Cardiac muscle cell (in vitro differentiated cells and primary cell): Measurements from ENCODE around the gene ZNF462. TPM values are rescaled to one million over a fixed set of nuclear protein-coding genes. Genes with fewer than 3 reads are reported as not detected.

Experiments used
- DNase-seq, 2 donors: peaks; one replicate each; pipeline versions ENCODE4 v3.0.0 to v3.0.0-alpha.2; 2010 to 2017; ENCODE audit warnings: low read depth in 1 of 2, low spot score in 1 of 2
- H3K27ac ChIP-seq: fragments of 200-600 bp; sonication (generic); 2 replicates; pipeline ENCODE4 v1.5.1; 2016
- H3K27me3 ChIP-seq: fragments of 200-600 bp; sonication (generic); 2 replicates; pipeline ENCODE4 v1.6.0; 2016; ENCODE audit warnings: control low read depth
- H3K36me3 ChIP-seq: fragments of 200-600 bp; sonication (generic); 2 replicates; pipeline ENCODE4 v1.5.1; 2016; ENCODE audit warnings: control low read depth
- H3K4me1 ChIP-seq: fragments of 200-600 bp; sonication (generic); 2 replicates; pipeline ENCODE4 v1.8.1; 2017; ENCODE audit warnings: low read depth, mild to moderate bottlenecking, mixed run types
- H3K4me3 ChIP-seq: fragments of 200-600 bp; sonication (generic); 2 replicates; pipeline ENCODE4 v1.5.1; 2016; ENCODE audit warnings: mild to moderate bottlenecking
- H3K9me3 ChIP-seq: fragments of 200-600 bp; sonication (generic); 2 replicates; pipeline ENCODE4 v1.5.1; 2017; ENCODE audit warnings: low read depth, mild to moderate bottlenecking, control low read depth
- CTCF ChIP-seq: IDR thresholded peaks from 2 replicates; pipeline ENCODE4 v1.5.1; 2012; ENCODE audit warnings: low read depth, mild to moderate bottlenecking, low read length
- polyA plus RNA-seq: library from polyadenylated mRNA; unstranded; fragments of >200 nt; fragmentation: Nextera tagmentation; extraction: Ambion mirVana; gene quantifications from 2 replicates; pipeline ENCODE4 v1.2.1, GENCODE V29; 2016
- total RNA-seq: library from RNA; depleted of rRNA; stranded (reverse); fragments of >200 nt; gene quantifications from 2 replicates; pipeline ENCODE4 v1.2.3, GENCODE V29; 2016

The ZNF462 gene
- total and polyA plus RNA-seq, 2 experiments from 2014 or later: 12.7 to 36.8 TPM

- no peak for TF ChIP-seq CTCF
- H3K9me3 ChIP-seq: no peaks in the 10 kb centered on the region
- H3K4me1 ChIP-seq: no peaks in the 10 kb centered on the region
- no peaks in the 10 kb centered on the region for H3K27me3 ChIP-seq
- H3K27ac ChIP-seq: no peak overlapping the region
- no peak for DNase-seq
- no peak overlapping the region for H3K4me3 ChIP-seq
- peaks cover 33% of the 10 kb centered on the region for H3K36me3 ChIP-seq
Measured at GRCh38 chr9:106941916-106942315, 79.0 kb downstream of the ZNF462 start.

GRCh38 chr9:106945727-106946660 is 83.0 kb downstream of the ZNF462 start:
- Histone ChIP-seq H3K36me3 (peaks cover 31% of the 10 kb centered on the region), H3K9me3 (no peaks in the 10 kb centered on the region), H3K4me3 (no peak overlapping the region), H3K4me1 (no peaks in the 10 kb centered on the region), H3K27me3 (no peaks in the 10 kb centered on the region), H3K27ac (peak overlapping the region; percentile 26)
- TF ChIP-seq CTCF: no peak
- peak in 1 of 2 donors; percentile 77 for DNase-seq

GRCh38 chr9:106947106-106947900 is 84.3 kb downstream of the ZNF462 start:
- Histone ChIP-seq H3K4me3 (no peak overlapping the region), H3K27me3 (no peaks in the 10 kb centered on the region), H3K36me3 (peaks cover 24% of the 10 kb centered on the region), H3K9me3 (no peaks in the 10 kb centered on the region), H3K4me1 (no peaks in the 10 kb centered on the region), H3K27ac (no peak overlapping the region)
- DNase-seq: no peak
- no peak for TF ChIP-seq CTCF

GRCh38 chr9:106953174-106953573 is 90.2 kb downstream of the ZNF462 start:
- DNase-seq: no peak
- Histone ChIP-seq H3K36me3 (peaks cover 7% of the 10 kb centered on the region), H3K27me3 (no peaks in the 10 kb centered on the region), H3K4me3 (no peak overlapping the region), H3K27ac (no peak overlapping the region), H3K9me3 (no peaks in the 10 kb centered on the region), H3K4me1 (peaks cover 13% of the 10 kb centered on the region)
- TF ChIP-seq CTCF: no peak

GRCh38 chr9:106954558-106954957 is 91.6 kb downstream of the ZNF462 start:
- Histone ChIP-seq H3K27me3 (no peaks in the 10 kb centered on the region), H3K36me3 (peaks cover 15% of the 10 kb centered on the region), H3K9me3 (no peaks in the 10 kb centered on the region), H3K4me1 (peaks cover 13% of the 10 kb centered on the region), H3K27ac (no peak overlapping the region), H3K4me3 (no peak overlapping the region)
- no peak for TF ChIP-seq CTCF
- DNase-seq: peak in 1 of 2 donors; percentile 17
